Breast epithelium (tissue), 3 donors: Measurements from ENCODE around the gene A3GALT2.

Experiments
- CTCF ChIP-seq, 3 donors: fragments of 450-650 bp; IDR thresholded peaks; one replicate each; pipeline ENCODE4 v1.5.1; 2016 to 2017; ENCODE audit warnings: antibody characterized with exemption in 3 of 3, mild to moderate bottlenecking in 3 of 3, moderate library complexity in 3 of 3
- POLR2A ChIP-seq: fragments of 450-650 bp; IDR thresholded peaks from one replicate; pipeline ENCODE4 v1.6.1; 2016; ENCODE audit warnings: antibody characterized with exemption, mild to moderate bottlenecking, moderate library complexity
- POLR2AphosphoS5 ChIP-seq, 3 donors: sonication (generic); formaldehyde crosslinking; IDR thresholded peaks; one replicate each; pipeline ENCODE4 v1.6.1; 2017; ENCODE audit warnings: antibody characterized with exemption in 3 of 3

- no peak for TF ChIP-seq CTCF (IDR thresholded peaks at IDR 0.05)
- TF ChIP-seq POLR2AphosphoS5 (IDR thresholded peaks at IDR 0.05) = no peak
- no peak for TF ChIP-seq POLR2A
Measured at GRCh38 chr1:33361532-33362235, 40.8 kb upstream of the A3GALT2 start.
